ENCODE results near the gene DNAH1.

DNAH1 gene

DNA sequence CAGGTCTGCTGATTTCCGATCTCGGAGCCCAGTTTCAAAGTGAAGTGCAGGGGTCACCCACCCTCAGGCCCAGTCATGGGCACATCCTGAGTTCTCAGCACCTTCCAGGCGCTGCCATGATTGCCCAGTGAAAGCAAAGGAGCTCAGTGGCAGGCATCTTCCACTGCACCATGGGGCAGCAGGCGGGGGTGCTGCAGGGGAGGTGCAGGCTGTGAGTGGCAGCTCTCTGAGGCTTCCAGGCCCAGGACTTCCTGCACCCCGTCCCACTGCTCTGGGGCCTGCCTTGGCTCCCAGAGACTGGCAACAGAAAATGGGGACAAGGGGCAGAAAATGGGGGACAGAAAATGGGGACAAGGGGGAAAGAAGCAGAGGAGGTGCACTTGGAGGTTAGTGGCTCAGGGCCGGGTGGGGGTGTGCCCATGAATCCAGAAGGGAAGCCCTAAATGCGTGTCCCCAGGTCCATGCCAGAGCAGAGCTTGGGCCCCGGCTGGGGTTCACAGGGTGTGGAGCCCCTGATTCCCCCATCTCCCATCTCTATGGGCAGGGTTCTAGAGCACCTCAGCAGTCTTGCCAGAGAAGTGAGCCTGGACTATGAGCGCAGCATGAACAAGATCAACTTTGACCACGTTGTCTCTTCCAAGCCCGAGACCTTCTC, 28.0 kb downstream of the DNAH1 start:
- TF ChIP-seq, protein P1, sequence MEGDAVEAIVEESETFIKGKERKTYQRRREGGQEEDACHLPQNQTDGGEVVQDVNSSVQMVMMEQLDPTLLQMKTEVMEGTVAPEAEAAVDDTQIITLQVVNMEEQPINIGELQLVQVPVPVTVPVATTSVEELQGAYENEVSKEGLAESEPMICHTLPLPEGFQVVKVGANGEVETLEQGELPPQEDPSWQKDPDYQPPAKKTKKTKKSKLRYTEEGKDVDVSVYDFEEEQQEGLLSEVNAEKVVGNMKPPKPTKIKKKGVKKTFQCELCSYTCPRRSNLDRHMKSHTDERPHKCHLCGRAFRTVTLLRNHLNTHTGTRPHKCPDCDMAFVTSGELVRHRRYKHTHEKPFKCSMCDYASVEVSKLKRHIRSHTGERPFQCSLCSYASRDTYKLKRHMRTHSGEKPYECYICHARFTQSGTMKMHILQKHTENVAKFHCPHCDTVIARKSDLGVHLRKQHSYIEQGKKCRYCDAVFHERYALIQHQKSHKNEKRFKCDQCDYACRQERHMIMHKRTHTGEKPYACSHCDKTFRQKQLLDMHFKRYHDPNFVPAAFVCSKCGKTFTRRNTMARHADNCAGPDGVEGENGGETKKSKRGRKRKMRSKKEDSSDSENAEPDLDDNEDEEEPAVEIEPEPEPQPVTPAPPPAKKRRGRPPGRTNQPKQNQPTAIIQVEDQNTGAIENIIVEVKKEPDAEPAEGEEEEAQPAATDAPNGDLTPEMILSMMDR (IDR thresholded peaks at IDR 0.05; ENCODE audit: low read depth, low read length), result no peak
- DNase-seq (ENCODE audit: extremely low read depth, low read depth), result no peak

GRCh38 chr3:52345521-52346109, 29.5 kb downstream of the DNAH1 start:
- TF ChIP-seq, protein P1 (IDR thresholded peaks at IDR 0.05; ENCODE audit: low read depth, low read length), result no peak
- DNase-seq (ENCODE audit: extremely low read depth, low read depth), result no peak

DNA sequence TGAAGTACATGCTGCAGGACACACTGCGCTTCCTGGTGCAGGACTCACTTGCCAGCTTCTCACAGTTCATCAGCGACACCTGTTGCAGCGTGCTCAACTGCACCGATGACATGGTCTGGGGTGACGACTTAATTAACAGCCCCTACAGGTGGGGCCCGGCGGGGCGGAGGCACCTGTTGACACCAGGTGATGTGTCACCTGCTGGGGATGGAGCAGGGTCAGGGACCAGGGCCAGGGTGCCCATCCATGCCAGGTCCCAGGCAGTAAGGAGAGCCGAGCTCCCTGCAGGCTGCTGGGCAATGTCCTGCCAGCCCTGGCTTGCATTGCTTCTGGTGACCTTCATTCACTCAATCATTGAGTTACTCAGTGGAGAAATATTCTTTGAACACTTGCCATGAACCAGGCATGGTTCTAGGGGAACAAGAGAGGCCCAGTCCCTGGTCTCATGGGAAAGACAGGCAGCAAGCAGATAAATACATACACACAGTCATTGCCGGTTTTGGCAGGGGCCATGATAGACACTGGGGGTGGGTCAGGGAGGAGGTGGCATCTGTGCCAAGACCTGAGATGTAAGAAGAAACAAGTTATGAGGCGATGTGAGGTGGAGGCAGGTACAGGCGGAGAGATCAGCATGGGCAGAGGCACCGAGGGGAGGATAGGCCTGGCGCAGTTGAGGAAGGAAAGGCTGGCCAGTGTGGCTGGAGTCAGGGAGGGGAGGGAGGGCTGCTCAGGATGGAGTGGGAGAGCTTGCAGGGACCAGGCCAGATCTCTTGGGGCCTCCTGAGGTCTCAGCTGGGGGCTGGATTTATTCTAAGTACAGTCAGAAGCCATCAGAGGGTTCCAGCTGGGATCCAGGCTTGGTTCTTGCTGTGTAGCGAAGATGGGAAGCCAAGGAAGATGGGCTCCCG, 30.8 kb downstream of the DNAH1 start:
- TF ChIP-seq, protein P1 (IDR thresholded peaks at IDR 0.05; ENCODE audit: low read depth, low read length), result no peak
- DNase-seq (ENCODE audit: extremely low read depth, low read depth), result peak; percentile 44

- TF ChIP-seq, protein P1 (IDR thresholded peaks at IDR 0.05; ENCODE audit: low read depth, low read length), result no peak
- DNase-seq (ENCODE audit: extremely low read depth, low read depth), result no peak
These were observed 31.9 kb downstream of the DNAH1 start for GRCh38 chr3:52347716-52348635.

GRCh38 chr3:52349131-52349530, 33.0 kb downstream of the DNAH1 start:
- no peak for DNase-seq (ENCODE audit: extremely low read depth, low read depth)
- TF ChIP-seq, protein P1 (IDR thresholded peaks at IDR 0.05; ENCODE audit: low read depth, low read length), result no peak

GRCh38 chr3:52349611-52350395, 33.7 kb downstream of the DNAH1 start:
- TF ChIP-seq, protein P1 (IDR thresholded peaks at IDR 0.05; ENCODE audit: low read depth, low read length), result no peak
- DNase-seq (ENCODE audit: extremely low read depth, low read depth), result no peak

Measured in AG09319 (cell line).